Measurements from ENCODE around the gene CMTM1. TPM values are rescaled to one million over a fixed set of nuclear protein-coding genes. Genes with fewer than 3 reads are reported as not detected.
A peak's percentile ranks its signal among the peaks of the same experiment; 100 is the strongest.

CMTM1 gene, protein sequence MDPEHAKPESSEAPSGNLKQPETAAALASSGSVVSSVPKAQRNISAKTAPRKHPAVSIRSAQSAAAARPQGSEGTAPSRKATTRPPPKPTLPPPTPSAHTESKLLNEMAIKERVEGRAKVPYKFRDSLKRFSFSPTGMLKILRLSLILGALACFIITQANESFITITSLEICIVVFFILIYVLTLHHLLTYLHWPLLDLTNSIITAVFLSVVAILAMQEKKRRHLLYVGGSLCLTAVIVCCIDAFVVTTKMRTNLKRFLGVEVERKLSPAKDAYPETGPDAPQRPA
- 2.1 and 3.8 TPM in 2 replicates for total RNA-seq (2014; rRNA removed; shearing (Covaris generic))

DNA sequence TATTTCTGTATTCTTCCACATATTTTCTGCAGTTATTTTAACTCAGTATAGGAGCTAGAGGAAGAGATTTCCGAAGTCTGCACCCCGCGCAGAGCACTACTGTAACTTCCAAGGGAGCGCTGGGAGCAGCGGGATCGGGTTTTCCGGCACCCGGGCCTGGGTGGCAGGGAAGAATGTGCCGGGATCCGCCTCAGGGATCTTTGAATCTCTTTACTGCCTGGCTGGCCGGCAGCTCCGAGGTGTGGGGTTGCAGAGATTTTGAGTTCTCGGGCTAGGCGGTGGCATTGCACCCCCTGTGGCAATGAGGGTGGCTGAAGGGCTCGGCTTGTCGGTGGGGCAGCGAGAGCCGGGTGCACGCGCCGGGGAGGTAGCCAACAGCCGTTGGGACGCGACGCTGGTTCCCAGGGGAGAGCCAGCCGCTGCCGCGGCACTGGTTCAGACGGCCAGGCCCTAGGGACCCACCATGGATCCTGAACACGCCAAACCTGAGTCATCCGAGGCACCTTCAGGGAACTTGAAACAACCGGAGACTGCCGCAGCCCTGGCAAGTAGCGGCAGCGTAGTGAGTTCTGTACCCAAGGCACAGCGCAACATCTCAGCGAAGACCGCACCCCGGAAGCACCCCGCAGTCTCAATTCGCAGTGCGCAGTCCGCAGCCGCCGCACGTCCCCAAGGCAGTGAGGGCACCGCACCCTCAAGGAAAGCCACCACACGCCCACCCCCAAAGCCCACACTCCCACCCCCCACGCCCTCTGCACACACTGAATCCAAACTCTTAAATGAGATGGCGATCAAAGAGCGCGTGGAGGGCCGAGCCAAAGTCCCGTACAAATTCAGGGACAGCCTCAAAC, at the start of gene CMTM1:
Gene CMTM1 (plus strand): TSS at position 389 of the 851 bp plus-strand sequence. CDS start 75 bp downstream, at position 464.
- no peak for DNase-seq (ENCODE audit: low read depth)

DNA sequence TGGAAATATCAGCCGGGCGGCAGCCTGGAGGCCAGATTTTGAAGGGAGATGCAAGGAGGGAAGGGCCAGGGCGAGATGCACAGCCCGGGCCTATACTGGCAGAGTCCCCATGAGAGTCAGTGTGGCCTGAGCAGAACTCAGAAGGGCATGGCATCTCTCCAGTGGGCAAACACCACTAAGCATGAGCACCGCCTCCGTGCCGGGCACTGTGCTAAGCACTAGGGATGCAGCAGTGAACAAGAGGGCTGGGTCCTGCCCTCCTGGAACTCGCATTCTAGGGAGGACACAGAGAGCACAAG, 49.8 kb upstream of the CMTM1 start:
- no peak for DNase-seq (ENCODE audit: low read depth)

DNA sequence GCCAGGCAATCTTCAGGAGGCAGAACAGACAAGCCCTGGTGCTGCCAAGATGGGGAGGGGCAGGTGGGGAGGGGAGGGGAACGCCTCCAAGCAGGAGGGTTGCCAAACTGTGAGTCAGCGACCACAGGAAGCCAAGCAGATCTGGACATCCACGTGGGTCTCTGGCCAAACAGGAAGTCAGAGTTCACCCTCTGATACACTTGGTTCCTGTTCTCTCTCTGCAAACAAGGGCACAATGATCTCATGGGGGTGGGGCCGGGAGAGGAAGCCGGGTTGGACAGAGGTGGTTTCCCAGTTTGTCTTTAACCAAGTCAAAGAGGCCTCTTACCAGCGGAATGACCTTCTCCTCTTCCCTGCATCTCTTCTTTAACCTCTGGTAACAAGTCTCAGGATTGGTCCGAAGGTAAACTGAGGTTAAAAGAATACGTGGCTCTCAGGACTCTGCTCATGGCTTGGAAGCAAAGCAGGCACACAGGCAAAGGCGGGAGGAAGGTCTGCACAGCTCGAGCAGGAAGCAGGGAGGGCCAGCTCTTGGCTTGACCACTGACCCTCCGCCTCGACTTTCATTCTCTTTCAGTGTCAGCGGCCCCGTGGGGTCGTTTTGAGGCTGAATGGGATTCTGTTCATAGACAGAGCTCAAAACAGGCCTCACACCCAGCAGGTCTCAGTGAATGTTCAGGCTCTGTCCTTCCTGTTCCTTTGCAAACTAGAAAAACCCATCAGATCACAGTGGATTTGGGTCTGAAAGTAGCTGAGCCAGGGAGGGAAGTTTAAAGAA, 49.2 kb upstream of the CMTM1 start:
- peak; percentile 99 for DNase-seq (ENCODE audit: low read depth)

DNA sequence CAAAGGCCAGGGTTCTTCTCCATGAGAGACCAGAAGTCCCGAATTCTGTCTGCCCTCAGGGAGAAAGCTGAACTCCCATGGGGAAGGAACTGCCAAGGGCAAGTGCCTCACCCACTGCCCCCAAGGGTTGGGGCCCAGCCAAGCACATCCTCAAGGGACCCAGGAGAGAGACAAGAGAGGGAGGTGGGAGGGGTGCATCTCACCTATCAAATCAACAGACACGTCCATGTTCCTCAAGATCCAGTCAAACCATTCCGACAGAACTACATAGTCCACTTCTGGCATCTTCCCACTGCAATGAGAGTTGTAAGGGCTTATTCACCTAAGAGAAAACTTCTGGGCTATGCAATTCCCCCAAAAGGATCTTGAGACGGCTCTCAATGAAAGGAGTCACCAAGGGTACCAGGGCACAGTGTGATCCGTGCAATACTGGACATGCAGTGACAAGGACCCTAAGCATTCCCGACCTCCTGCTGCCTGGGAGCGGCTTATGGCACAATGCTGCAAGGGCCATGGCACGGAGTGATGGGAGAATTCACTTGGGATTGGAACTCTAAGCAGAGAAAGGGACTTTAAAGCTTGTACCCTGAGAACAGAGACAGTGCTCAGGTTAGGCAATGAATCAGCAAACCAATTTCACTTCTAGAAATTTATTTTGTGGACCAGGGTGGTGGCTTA, 48.5 kb upstream of the CMTM1 start:
- DNase-seq (ENCODE audit: low read depth), result no peak

DNA sequence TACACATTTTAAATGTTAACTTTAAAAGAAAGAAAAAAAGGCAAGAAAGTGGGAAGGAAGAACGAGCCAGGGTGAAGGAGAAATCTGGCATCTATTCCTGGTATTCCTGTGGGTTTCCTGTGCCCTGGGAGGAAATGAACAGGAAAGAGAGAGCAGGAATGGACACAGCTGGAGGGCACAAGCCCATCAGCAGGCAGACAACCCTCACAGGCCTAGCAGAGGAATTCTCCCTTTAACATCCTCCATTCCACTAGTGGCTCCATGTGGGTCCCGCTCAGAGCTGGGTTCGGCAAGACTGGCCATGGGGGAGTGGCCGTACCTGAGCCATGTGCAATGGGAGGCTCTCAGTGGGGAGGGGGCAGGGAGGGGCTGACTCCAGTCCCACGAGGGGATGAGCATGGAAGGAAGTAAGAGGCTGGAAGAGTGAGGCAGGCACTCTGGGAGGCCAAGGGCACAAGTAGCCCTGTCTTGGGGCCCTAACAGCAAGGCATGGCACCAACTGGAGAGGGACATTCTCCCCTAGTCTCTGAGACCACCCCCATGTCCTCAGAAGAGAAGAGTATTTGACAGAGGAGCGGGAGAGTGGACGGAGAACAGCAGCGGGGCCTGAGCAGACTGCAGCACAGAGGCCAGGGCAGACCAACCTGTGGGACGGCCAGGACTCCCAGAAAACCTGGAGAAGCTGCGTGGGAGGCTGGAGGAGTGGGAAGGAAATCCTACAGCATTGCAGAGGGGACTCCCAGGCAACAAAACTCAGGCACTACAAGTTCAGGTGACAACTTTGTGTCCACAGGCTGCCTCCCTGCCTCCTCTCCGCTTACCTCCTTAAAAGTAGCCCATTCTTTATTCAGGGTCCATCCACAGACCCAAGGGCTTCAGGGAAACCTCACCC, 46.5 kb upstream of the CMTM1 start:
- no peak for DNase-seq (ENCODE audit: low read depth)

DNA sequence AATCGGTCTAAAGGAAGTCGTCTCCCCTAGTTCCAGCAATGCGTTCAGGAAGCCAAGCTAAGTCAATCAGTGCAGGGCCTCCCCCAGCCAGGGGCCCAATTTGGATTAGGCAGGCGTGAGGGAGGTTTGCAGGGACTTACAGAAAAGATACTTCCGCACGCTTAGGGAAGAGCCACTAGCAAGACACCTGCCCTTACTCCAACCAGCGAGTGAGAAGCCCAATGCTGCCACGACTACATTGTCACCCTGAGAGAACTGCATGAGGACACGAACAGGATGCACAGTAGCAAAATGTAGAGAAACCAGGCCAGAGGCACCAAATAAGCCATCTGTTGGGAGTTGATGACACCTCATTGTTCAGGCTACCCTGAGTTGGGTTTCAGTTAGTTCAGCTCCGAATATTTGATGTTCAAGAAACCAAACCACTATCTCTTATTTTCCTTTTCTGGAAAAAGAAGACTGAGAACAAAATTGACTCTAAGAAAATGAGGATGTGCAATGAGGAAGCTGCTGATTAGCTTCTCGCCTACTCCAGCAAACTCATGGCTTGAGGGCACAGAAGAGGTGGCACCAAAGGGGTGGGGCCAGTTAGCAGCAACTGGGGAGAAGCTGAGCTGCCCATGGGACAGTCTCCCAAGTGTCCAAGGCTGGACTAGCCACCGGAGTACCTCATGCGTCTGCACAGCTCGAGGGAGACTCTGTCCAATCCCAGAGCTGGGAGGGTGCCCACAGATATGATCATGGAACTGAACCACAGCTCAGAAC, 45.7 kb upstream of the CMTM1 start:
- no peak for DNase-seq (ENCODE audit: low read depth)

DNA sequence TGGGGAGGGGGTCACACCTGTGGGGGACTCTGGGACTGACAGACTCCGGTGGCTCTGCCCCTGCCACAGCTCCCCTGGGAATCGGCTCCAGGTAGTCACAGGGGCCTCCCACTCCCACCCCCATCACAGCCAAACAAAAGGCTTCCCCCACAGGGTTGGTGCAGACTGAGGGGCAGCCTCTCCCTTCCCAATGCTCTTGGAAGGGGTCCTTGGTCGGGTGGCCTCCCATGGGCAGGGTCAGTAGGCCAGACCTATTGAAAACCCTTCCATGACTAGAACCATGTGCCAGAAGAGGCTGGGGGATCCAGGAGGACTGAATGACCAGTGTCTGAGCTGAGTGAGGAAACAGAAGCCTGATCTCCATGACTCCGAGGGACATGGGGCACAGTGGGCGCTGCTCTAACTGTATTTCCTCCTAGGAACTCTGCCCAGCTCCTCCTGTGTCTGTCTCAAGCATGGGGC, 45.0 kb upstream of the CMTM1 start:
- no peak for DNase-seq (ENCODE audit: low read depth)

DNA sequence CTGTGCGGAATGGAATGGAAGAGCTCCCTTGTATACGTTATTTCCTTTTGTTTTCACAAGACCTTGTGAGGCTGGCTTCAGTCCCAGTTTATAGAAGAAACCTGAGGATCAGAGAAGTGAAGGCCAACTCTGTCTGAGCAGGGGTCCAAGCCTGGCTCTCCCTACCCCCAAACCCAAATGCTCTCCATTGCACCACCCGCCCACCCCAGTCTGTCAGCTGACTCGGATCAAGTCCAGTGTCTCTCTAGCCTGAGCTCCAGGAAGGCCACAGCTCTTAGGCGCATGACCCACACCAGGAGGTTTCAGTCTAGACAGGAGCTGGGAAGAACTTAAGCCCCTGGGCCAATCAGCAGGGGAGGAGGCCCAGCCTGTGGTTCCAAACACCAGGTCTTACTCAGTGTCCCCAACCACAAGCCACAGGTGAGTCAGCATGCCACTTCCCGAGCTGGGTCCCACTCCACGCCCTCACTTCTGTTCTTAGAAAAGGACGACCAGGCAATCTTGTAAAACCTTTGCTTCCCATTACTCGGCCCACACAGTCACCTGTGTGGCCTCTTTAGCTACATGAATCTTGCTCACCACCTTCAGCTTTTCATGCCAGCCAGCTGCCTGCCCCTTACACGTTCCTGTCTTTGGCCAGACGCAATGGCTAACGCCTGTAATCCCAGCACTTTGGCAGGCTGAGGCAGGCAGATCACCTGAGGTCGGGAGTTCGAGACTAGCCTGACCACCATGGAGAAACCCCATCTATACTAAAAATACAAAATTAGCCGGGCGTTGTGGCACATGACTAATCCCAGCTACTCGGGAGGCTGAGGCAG, 44.1 kb upstream of the CMTM1 start:
- DNase-seq (ENCODE audit: low read depth), result peak; percentile 99

DNA sequence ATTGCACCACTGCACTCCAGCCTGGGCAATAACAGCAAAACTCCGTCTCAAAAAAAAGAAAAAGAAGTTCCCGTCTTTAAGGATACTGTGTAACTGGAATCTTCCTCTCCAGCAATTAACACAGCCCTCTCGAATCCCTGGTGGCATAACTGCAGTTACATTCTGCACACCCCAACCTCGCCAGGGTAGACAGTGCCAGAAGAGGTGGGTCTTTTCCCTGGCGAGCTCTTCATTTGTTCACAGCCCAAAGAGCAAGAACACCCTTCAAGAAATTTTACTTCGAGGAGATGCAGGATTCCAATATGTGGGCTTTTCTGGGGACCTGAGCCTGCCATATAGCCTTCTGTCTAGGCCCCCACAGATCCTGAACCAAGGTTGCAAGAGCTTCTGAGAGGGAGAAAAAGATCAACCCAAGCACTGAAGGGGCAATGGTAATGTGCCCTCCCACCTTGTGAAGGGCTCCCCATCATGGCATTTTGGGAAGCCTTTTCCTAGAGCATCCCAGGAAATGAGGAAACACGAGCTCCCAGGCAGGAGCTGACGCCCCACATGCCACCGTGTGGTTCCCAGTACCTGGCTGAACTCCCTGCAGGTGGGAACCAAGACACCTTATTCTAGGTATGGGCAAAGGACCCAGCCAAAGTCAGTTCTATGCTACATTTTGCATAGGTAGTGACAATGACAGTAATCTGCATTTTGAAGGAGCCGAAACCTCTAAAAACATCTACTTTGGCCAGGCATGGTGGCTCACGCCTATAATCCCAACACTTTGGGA, 43.2 kb upstream of the CMTM1 start:
- no peak for DNase-seq (ENCODE audit: low read depth)

DNA sequence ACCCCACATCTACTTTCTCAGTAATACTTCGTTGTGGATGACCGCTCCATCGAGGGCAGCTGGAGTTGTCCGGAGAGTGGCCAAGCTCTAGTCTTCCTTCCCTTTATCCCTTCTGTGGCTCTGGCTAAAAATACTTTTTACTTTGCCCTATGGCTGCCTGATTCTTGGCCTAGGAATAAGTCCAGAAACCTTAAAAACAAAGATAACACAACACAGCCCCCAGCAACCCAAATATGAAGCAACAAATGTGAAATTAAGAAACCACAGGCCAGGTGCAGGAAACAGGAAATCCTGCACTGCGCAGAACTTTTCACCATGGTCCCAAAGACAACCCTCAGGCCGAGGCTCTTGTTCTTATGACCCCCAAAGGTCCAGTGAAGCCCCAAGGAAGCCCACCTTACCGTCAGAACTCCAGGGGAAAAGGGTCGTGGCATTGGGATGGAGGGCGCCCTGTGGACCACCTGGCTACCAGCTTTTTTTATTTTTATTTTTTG, 42.3 kb upstream of the CMTM1 start:
- DNase-seq (ENCODE audit: low read depth), result no peak

DNA sequence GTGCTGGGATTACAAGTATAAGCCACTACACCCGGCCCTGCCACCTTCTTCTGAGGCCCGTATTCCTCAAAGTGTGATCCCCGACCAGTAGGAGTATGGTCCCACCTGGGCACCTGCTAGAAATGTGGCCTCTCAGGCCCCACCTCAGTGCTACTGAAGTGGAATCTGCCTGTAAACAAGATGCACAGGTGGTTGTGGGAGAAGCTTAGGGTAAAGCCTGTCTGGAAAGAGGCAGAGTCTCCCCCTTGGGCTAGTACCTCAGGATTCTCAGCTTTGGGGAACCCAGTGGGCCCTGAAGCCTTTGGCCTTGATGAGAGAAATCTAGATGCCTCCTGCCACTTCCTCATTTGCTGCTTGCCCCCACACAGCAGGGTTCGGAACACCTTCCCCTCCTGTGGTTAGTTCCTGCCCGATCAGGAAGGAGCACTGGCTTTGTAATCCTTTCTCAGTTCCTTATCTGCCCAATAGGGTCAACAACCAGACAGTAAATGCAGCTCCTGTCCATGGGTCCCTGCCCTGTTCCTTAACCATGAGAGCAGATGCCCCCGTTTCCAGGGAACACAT, 41.6 kb upstream of the CMTM1 start:
- DNase-seq (ENCODE audit: low read depth), result no peak

DNA sequence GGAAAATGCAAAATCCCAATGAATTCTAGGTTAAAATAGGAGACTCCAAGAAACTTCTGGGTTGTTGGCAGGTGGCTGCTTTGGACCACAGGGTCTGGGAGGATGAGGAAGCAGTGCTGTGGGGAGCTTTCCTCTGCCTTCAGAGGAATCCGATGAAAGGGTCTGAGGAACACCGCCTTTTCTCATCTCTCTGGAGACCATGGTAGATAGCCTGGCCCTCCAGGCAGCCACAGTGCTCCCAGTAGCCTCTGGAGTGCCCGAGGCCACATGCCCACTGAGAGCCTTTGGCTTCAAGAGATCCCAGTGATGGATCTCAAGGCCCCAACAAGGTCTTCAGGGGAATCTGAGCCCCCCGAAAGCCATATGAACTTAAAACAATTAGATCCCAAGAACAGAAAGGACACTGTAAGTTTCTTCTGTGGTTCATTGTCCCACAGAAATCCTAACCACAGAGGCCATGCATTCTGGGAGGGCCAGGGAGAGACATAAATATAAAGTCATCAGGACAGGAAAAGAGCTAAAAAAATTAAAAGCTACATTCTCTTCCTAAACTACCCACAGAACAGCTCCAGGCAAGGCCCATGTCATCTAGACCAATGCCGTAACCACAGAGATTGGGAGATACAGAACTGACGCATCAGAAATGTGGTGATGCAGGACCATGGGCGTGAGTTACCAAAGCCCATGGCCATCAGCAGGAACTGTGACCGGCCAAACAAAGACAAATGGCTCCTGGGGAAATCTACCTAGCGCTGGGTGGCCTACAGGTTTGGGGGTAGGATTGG, 40.7 kb upstream of the CMTM1 start:
- peak; percentile 99 for DNase-seq (ENCODE audit: low read depth)

DNA sequence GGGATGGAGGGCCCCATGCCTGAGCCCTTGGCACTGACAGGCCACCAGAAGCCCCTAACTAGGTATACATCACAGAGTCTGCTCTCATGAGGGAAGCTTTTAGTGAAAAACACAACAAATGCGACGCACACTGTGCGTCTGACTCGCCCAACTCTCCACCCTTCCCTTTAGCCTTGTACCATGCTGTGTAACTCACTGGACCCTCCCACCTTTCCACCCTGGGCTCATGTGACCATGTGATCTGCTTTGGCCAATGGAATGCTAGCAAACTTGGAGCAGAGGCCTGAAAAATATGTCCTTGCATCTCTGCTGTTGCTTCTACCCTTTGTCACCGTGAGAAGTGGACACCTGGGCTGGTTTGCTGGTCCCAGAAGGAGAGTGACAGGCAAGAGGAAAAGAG, 37.9 kb upstream of the CMTM1 start:
- no peak for DNase-seq (ENCODE audit: low read depth)

DNA sequence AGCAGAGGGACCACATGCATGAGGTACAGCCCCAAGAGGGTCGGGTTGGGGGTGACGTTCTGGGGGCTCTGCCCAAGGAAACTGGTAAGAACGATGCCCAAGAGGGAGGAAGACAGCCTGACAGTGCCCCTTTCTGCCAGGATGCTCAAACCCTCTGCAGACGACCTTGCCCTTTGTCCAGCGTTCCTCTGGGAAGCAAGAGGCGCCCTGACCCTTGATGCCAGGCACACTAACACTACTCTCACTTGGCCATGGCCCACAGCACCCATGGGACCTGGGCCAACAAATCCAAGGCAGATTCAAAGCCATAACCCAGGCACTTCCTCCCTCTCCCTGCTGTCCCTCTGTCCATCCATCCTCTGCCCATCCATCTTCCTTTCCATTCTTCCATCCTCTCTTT, 36.8 kb upstream of the CMTM1 start:
- no peak for DNase-seq (ENCODE audit: low read depth)

DNA sequence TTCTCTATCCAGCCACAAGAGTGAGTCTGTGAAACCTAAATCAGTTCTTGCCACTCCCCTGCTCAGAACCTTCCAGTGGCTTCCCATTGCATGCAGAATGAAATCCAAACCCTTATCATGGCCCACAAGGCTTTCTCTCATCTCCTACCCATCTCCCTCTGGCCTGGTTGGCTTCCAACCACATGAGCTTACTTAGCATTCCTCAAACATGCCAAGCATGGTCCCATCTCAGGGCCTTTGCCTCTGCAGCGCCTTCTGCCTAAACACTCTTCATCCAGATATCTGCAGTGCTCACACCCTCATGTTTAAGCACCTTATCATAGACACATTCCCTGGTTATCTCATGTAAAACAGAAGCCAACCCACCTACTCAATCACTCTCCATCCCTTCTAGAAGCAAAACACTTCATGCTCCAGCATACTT, 31.9 kb upstream of the CMTM1 start:
- no peak for DNase-seq (ENCODE audit: low read depth)

DNA sequence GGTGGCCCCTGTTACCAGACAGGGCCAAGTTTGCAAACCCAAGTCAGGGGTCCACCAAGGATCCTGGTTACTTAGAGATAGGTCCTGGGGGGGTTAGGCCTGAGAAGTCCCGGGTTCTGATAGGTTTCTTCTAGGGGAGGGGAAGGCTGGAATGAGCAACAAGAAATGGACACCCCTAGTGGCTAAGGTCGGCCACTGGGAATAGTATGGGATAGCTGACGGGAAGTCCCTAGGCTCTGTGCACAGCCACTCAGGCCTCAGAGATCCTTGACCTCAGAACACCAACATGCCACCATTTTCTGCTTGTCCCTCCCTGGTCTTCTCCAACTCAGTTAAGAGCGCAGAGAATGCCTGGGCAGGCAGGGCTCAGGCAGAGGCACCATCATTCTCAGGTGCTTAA, 29.7 kb upstream of the CMTM1 start:
- DNase-seq (ENCODE audit: low read depth), result no peak

DNA sequence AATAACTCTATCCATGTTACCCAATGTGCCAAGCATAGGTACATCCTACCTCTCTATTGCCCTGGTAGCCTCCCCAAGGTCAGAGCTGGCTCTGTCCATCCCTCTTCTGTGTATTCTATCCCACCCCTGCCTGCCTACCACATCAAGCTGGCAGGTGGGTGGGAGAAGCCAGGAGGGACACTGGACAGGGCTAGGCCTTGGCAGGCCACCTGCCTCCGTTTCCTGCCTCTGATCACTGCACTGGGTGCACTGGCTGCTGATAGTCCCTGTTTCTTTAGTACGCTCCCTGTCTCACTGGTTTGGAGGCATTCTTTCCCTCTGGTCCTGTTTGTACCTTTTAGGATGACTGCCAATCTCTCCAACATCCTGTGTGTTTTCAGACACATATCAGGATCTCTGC, 29.0 kb upstream of the CMTM1 start:
- DNase-seq (ENCODE audit: low read depth), result no peak
